Fibroblast of the aortic adventitia (primary cell): ENCODE results near the gene TRAPPC11. TPM values are rescaled to one million over a fixed set of nuclear protein-coding genes. Genes with fewer than 3 reads are reported as not detected.

ENCODE experiments used
- DNase-seq: peaks from one replicate; pipeline ENCODE4 v3.0.0-alpha.2; 2010; ENCODE audit warnings: low read depth
- H3K4me3 ChIP-seq: 2 replicates; pipeline ENCODE4 v1.5.1; 2011; ENCODE audit warnings: low read depth, mild to moderate bottlenecking, control low read depth, low read length, moderate library complexity
- small RNA-seq: library from RNA; depleted of rRNA; stranded (forward); fragments of <200 nt; gene quantifications from one replicate; pipeline ENCODE3, GENCODE V24; 2012
- total RNA-seq: library from RNA; depleted of rRNA; stranded (reverse); fragments of >200 nt; gene quantifications from 2 replicates; pipeline ENCODE4 v1.2.3, GENCODE V29; 2012; ENCODE audit warnings: low replicate concordance
- TF ChIP-seq, protein P1 (sequence below): IDR thresholded peaks from 2 replicates; pipeline ENCODE4 v1.5.1; 2011; ENCODE audit warnings: mild to moderate bottlenecking, low read length, control low read depth, inconsistent platforms; ENCODE audit not compliant: insufficient read depth

Gene TRAPPC11
- total RNA-seq, 1 donor = 51.5 TPM

DNA sequence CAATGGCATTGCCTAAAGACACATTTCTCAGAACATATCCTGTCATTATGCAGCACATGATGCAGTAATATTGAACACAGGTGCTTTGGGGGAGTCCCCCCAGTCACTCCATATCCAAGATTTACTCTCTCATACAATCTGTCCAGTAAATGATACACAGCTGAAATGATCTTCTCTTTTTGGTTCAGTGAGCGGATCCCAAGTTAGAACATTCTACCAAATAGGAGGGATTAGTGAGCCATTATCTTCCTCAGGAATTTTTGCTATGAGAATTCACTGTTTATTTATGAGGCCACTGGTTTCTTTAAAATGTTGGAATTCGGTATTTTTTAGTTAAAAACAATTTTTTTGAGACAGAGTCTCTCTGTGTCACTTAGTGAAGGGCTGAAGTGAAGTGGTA, 96.5 kb downstream of the TRAPPC11 start:
- H3K4me3 ChIP-seq = no peak overlapping the region
- TF ChIP-seq, protein P1, sequence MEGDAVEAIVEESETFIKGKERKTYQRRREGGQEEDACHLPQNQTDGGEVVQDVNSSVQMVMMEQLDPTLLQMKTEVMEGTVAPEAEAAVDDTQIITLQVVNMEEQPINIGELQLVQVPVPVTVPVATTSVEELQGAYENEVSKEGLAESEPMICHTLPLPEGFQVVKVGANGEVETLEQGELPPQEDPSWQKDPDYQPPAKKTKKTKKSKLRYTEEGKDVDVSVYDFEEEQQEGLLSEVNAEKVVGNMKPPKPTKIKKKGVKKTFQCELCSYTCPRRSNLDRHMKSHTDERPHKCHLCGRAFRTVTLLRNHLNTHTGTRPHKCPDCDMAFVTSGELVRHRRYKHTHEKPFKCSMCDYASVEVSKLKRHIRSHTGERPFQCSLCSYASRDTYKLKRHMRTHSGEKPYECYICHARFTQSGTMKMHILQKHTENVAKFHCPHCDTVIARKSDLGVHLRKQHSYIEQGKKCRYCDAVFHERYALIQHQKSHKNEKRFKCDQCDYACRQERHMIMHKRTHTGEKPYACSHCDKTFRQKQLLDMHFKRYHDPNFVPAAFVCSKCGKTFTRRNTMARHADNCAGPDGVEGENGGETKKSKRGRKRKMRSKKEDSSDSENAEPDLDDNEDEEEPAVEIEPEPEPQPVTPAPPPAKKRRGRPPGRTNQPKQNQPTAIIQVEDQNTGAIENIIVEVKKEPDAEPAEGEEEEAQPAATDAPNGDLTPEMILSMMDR = no peak
- no peak for DNase-seq

DNA sequence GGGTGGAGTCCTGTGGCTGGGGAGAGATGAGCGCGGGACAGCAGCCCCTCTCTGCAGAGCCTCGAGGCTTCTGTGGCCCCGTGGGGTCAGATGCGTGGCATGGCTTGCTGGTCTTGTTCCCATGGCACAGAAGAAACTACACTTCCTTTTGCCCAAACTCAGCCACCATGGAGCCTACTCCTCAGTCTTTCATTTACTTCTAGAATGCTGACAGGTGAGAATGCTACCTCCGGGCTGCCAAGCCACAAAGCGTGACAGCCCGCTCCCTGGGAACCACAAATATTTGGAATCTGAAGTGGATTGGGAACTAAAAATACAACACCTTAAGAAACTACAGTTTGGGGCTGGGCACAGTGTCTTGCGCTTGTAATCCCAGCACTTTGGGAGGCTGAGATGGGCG, 98.0 kb downstream of the TRAPPC11 start:
- no peak overlapping the region for H3K4me3 ChIP-seq
- TF ChIP-seq, protein P1 = no peak
- DNase-seq = no peak

DNA sequence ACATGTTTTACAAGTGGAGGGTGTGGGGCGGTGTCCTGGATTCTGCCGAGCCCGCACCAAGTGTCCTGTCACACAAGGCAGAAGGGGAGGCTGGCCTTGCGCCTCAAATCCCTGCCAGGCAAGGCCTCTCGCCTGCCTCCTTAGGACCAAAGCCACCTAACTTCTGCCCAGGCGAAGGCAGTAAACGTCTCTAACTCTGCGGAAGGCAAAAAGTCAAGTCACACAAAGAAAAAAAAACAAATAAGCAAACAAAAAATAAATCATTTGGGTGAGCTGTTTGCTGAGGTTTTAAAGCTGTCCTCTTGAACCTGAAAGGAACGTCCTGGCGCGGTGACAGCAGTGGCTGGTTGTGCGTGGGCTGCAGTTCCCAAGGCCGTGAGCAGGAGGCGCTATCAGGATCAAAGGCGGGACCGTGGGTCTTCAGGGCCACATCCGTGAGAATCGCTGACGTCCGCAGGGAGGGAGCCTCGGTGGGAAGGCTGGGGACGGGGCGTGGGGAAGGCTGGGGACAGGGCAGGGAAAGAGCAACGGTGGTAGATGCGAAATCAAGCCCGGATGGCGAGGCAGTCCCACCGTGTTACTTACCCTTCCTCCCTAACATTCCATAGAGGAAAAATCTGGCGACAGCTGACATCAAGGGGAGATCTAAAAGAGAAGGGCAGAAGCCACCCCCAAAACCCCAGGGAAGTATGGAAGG, 99.1 kb downstream of the TRAPPC11 start:
- H3K4me3 ChIP-seq = no peak overlapping the region
- DNase-seq = peak; percentile 5
- TF ChIP-seq, protein P1 = peak; percentile 37

DNA sequence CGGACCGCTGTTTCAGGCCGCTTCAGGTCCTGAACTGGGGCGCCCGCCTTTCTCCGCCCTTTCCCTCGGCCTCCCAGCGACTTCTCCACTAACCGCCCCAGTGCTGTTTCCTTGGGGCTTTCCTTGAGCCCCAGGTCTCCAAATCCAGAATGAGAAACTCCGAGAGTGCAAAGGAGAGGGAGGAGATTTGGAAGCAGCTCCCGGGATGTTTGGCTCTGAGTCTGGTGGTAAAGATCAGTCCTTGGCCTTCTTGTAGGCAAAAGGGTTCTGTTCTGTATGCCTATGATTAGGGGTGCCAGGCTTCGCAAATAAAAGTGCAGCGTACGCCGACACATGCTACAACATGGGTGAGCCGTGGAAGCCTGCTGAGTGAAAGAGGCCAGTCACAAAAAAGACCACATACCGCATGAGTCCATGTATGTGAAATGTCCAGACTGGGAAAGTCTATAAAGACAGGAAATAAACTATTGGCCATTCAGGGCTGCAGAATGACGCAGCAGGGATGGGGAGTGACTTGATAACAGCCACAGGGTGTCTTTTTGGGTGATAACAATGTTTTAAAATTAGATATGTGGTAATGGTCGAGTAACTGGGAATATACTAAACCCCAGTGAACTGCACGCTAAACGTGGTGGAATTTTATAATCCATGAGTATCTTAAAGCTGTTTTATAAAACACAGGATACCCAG, 99.8 kb downstream of the TRAPPC11 start:
- no peak overlapping the region for H3K4me3 ChIP-seq
- TF ChIP-seq, protein P1 = no peak
- no peak for DNase-seq

DNA sequence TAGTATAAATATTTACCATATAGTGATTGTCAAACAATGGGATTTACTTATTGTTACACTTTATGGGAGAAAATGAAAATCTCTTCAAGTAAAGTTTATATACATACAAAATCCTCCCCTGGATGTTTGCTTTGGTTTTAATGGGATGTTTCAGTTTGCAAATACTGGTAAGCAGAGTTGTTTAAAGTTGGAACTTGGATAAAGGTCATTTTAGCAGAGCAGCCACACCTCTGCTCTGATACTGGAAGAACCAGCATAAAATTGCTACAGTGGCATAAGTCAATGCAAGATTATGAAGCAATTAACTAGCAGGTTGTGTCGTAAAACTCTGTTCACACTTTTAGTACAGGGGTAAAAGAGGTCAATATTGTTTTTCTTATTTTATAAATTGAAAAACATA, 101.2 kb downstream of the TRAPPC11 start:
- no peak overlapping the region for H3K4me3 ChIP-seq
- TF ChIP-seq, protein P1 = no peak
- no peak for DNase-seq

Small RNA genes within 50 kb of the gene (small RNA-seq; reads per million reads assigned to genes)
- gene RNU6-1053P = not detected
- gene RNU6-335P = not detected
- not detected for gene RNU6-479P

Other genes with a start within 250 kb of the TRAPPC11 start
- 8.3 and 18.4 TPM in 2 replicates for gene CDKN2AIP, start 214.7 kb upstream of the TRAPPC11 start, total RNA-seq
- gene ING2, start 154.2 kb upstream of the TRAPPC11 start, total RNA-seq = 14.8 and 21.2 TPM in 2 replicates
- gene RWDD4, start 108 bp upstream of the TRAPPC11 start, total RNA-seq = 10.0 and 43.7 TPM in 2 replicates
- gene STOX2, start 246.0 kb downstream of the TRAPPC11 start, total RNA-seq = 1.1 and 1.5 TPM in 2 replicates